ENCODE measurements around the gene CNTN1.
"Not testable (repeated sequence)": the region's sequence is repeated elsewhere in the genome, so short reads cannot be mapped to it uniquely, and the experiment has no call there.

Gene CNTN1

DNA sequence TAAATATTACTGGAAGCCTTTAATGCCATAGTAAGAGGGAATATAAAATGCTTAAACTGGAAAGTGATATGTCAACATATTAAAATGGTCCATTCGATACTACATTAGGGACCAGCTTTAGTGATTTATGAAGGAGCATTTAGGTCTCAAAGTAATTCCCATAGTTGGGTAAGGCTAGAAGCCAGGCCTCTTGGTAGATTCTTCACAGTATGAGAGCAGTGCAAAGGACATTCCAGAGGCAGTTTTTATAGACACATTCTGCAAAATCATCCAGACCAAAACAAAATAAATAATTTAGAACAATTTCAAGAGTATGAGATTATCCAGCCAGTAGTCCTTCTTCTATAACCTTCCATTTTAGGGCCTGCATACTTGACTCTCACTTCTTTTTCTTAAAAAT lies 353.3 kb downstream of the CNTN1 start:
- DNase-seq (ENCODE audit: low read depth), result no peak

DNA sequence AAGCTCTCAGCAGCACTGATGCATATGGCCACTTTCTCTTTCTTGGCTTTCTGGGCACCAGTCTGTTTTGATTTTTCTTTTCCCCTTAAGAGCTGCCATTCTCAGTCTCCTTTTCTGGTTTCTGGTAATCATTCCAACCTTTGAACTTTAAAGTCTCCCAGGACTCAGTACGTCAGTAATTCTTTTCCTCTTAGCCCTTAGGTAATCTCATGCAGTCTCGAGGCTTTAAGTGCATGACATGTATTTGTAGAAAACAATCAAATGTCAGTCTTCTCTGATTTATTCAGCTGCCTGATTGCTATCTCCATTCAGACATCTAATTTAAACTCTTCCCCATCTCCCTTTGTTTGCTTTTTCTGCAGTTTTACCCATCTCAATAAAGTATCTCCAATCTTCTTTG lies 356.8 kb downstream of the CNTN1 start:
- DNase-seq (ENCODE audit: low read depth), result no peak

- DNase-seq (ENCODE audit: low read depth), result no peak
Measured at GRCh38 chr12:41051954-41052353, 359.7 kb downstream of the CNTN1 start.

DNA sequence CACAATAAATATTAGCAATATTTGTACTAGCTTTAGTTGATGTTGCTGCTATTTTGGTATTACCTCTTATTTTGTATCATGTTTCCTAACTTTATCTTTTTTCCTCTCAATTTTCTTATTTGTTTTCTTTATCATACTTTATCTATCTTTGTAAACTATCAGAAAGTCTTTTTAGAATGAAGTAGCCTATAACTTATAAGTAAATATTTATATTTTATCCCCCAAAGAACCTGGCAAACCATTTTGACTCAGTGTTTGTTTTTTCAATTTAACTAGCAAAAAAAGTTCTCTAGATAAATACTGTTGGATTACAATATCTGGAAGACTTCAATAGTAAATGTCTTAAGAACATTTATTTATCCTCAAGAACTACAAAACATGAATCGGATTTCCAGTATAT lies 360.2 kb downstream of the CNTN1 start:
- DNase-seq (ENCODE audit: low read depth), result no peak

DNA sequence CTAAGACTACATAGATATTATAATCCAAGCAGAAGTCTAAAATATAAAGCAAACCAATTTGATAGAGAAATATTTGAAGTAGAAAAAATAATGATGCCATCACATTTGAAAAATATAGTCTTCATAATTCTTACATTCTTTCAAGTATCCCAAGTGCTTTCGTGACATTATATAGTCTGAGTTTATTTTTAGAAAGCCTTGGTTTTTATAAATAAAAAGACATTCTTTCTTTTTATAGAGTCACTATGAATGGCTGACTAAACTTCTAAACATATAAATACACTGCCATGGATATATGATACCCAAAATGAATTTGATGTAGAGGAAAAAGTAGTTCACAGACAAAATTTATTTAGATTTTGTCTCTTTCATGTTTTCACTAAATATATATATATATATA lies 360.8 kb downstream of the CNTN1 start:
- no peak for DNase-seq (ENCODE audit: low read depth)

DNA sequence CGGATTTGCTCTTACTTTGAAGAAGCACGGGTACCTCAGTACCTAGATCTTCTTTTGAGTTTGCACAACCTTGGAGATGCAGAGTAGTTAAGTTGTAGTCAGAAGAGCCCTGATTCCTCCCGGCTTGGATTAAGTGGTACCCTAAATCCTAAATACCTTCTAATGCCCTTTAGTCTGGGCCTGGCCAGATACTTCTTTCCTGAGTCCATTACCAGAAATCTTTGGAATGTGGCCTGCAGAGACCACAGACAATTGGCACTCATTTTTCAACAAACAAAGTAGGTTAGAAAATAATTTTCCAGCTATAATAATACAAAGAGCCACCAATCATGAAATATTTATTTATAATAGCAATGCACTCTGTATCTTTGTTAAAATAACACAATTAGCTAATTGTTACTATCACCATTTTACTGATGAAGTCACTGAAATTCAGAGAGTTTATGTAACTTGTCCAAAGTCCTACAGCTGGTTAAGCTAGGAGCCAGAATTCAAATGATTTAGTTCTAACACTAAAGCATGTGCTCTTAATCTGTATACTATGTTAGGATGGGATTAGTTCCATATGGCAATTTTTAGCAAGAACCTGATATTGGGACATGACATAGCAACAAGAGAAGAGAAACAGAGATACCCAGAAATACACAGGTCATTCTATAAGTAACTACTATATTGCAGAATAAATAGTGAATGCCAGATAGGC lies 363.8 kb downstream of the CNTN1 start:
- DNase-seq (ENCODE audit: low read depth), result no peak

DNA sequence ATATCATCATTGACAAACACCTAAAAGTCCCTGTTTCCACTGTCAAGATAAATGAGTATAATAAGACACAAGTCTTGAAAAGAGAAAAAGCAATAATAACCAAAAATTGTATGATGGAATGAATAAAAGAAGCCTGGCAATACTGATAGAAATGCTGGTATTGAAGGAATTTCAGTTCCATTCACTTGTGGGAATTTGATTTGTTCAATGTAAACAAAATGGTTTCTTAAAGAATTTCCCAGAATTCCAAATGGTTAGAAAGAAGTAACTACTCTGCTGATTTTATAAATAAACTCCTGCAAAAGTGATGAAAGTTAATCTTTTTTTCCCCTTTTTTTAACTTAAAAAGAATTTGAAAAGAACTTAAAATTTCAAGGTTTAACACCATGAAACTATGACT lies 366.0 kb downstream of the CNTN1 start:
- no peak for DNase-seq (ENCODE audit: low read depth)

- DNase-seq (ENCODE audit: low read depth), result no peak
Measured at GRCh38 chr12:41061192-41061591, 369.0 kb downstream of the CNTN1 start.

DNA sequence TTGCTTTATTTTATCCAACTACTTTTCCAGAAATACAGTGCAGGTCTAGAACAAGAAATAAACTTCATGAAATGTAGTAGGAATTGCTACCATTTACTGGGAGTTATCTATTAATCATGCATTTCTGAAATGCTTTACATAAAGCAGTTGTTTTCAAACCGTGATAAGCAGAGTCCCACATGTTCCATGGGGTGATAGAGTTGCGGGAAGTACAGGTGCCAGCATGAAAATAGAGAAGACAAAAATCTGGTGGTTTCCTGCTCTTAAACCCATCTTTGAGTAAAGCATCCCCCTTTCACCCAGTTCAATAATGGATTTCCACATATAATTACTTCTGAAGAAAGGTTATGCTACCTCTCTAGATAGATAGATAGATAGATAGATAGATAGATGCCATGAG lies 372.2 kb downstream of the CNTN1 start:
- DNase-seq (ENCODE audit: low read depth), result no peak

- peak; percentile 20 for DNase-seq (ENCODE audit: low read depth)
Measured at GRCh38 chr12:41067941-41068645, 375.9 kb downstream of the CNTN1 start.

DNA sequence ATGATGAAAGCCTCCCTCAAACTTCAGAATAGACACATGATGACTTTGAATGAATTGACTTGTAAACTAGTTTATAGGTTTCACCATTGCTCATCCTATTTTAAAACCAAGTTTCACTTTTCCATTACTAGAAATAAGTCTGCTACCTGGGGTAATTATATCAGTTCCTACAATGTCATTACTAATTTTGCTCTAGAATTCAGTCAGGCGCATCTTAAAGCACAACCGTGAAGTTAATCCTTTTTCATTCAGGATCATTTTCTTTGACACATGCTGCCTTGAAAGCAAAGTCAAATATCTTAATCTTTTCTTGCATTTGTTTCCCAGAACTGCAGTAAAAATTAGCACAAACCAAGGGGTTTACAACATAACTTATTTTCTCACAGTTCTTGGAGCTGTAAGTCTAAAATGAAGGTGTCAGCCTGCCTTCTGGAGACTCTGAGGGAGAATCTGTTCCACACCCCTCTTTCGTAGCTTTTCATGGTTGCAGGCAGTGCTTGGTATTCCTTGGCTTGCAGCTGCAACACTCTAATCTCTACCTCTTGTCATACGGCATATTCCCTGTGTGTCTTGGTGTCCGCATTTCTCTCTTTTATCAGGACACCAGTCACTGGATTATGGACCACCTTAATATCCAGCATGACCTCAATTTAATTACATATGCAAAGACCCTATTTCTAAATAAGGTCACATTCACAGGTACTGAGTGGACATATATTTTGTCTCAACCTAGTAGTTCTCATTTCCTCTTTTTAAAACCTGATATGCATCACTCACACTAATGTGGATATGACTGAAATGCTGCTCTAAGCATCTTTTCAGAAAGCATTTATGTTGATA lies 381.6 kb downstream of the CNTN1 start:
- no peak for DNase-seq (ENCODE audit: low read depth)

GRCh38 chr12:41074473-41074769 lies 382.2 kb downstream of the CNTN1 start:
- DNase-seq (ENCODE audit: low read depth), result no peak

DNA sequence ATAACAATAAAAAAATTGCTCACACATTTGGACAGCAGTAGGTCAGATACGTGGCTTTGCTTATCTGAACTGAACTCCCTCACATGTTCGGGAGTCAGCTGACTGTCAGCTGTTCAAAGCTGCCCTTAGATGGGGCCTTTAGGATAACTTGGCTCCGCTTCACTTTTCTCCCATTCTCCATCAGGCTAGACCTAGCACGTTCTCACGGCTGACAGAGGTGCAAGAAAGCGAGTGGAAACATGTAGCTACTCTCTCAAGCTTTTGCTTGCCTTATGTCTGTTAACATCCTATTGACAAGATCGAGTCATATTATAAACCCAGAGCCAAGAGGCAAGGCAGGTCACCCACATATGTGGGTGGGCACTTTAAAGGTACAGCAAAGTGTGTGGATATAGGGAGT lies 383.9 kb downstream of the CNTN1 start:
- no peak for DNase-seq (ENCODE audit: low read depth)

- not testable (repeated sequence) for DNase-seq (ENCODE audit: low read depth)
Measured at GRCh38 chr12:41081241-41081640, 389.0 kb downstream of the CNTN1 start.

DNA sequence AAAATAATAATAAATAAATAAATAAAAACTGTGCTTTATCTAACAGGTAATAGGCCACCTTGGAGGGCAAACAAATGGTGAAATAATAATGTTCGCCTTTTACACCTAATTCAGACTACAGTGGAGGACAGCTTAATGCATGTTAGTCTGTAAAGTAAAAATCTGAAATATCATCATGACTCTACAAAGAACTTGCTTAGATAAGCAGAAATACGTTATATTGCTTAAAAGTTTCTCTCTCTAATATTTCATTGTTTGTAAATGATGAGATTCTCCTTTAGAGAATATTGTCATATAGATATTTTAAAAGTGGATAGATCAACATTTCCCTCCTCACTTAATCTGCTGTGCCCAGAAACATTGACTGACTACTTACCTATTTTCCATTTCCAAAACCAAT lies 397.2 kb downstream of the CNTN1 start:
- no peak for DNase-seq (ENCODE audit: low read depth)

GRCh38 chr12:41092115-41092514 lies 399.9 kb downstream of the CNTN1 start:
- no peak for DNase-seq (ENCODE audit: low read depth)

DNA sequence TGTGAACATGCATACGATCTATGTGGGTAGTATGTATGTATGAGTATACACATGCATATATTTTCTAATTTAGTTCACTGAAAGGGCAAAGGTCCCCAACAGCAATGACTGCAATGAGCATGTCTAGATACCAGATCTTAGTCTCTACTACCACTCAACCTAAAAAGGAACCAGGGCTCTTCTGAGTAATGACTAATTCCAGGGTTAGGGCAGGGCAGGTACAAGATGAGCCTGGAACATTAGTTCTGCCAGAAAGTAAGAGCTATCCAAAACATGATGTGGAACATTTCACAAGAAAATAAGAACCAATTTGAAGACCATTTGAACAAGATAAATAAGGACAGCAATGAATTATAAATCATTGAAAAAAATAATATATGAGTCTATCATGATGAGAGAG lies 404.6 kb downstream of the CNTN1 start:
- DNase-seq (ENCODE audit: low read depth), result no peak

DNA sequence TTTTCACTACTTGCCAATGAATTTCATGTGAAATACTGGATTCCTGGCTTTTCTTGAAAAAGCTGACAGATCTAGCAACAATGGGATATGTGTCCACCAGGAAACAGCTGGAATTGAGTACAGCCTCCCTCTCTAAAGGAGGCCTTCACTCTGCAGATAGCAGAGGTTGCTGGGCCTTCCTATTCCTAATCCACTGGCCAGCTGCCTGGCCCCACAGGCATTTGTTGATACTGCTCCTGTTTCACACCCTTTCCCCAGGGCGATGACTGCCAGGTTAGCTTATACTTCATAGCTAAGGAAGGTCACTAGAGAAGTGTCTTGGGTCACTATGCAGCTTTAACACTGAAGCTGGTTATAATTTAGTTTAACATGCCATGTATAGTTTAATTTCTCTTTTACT lies 408.3 kb downstream of the CNTN1 start:
- DNase-seq (ENCODE audit: low read depth), result no peak

GRCh38 chr12:41101806-41102205 lies 409.6 kb downstream of the CNTN1 start:
- no peak for DNase-seq (ENCODE audit: low read depth)

DNA sequence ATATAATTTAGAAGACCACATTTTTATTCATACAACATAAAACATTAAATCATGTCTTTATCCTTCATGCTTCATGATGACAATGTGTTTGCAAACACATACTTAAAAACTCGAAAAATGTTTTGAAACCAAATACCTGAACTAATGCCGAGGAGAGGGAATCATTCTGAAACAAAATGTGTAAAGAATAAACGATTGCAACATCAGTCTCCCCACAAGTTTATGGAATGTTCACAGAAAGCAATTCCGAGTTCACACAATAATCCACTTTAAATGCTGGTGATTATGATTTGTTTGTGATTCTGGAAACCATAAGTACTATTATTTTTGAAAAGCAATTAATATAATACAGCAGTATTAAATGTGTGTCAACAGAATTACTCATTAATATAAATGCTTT lies 411.4 kb downstream of the CNTN1 start:
- DNase-seq (ENCODE audit: low read depth), result no peak

- no peak for DNase-seq (ENCODE audit: low read depth)
Measured at GRCh38 chr12:41106315-41106714, 414.1 kb downstream of the CNTN1 start.

- no peak for DNase-seq (ENCODE audit: low read depth)
Measured at GRCh38 chr12:41108032-41108431, 415.8 kb downstream of the CNTN1 start.

GRCh38 chr12:41112903-41113302 lies 420.7 kb downstream of the CNTN1 start:
- no peak for DNase-seq (ENCODE audit: low read depth)
